GM12892 (cell line): Measurements from ENCODE around the gene FAM25C.
"Not testable (repeated sequence)": the region's sequence is repeated elsewhere in the genome, so short reads cannot be mapped to it uniquely, and the experiment has no call there.

Experiments used
- POLR2A ChIP-seq: IDR thresholded peaks from 2 replicates; pipeline ENCODE4 v1.6.1; 2011; ENCODE audit warnings: low read depth, low read length, control low read depth
- POLR2AphosphoS5 ChIP-seq: IDR thresholded peaks from 2 replicates; pipeline ENCODE4 v1.6.1; 2011; ENCODE audit warnings: low read depth, low read length, control low read depth

GRCh38 chr10:47994045-47994444 lies 5.5 kb downstream of the FAM25C start:
- not testable (repeated sequence) for TF ChIP-seq POLR2A, POLR2AphosphoS5
